Measurements from ENCODE around the gene NEGR1.
A peak's percentile ranks its signal among the peaks of the same experiment; 100 is the strongest.

The NEGR1 gene

GRCh38 chr1:72117621-72118020, 164.7 kb downstream of the NEGR1 start:
- no peak for DNase-seq (ENCODE audit: low spot score)

GRCh38 chr1:72115290-72115689, 167.0 kb downstream of the NEGR1 start:
- DNase-seq (ENCODE audit: low spot score): no peak

- DNase-seq (ENCODE audit: low spot score): no peak
These were observed 170.7 kb downstream of the NEGR1 start for GRCh38 chr1:72111662-72112061.

DNA sequence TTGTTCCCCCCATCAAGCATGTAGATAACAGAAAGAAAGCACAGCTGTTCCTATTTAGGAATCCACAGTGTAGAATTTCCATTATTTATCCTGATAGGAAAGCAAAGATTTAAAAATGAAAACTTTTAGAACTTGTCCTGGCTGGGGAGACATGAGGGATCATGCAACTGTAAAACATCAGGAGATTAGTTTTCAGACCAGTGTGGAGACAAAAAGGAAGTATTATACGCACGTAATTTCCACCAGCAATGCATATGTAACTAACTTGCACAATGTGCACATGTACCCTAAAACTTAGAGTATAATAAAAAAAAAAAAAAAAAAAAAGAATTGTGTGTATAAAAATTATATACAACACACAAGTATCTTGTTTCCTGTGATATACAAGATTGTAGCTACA, 172.4 kb downstream of the NEGR1 start:
- no peak for DNase-seq (ENCODE audit: low spot score)

GRCh38 chr1:72105201-72105600, 177.1 kb downstream of the NEGR1 start:
- DNase-seq (ENCODE audit: low spot score): no peak

DNA sequence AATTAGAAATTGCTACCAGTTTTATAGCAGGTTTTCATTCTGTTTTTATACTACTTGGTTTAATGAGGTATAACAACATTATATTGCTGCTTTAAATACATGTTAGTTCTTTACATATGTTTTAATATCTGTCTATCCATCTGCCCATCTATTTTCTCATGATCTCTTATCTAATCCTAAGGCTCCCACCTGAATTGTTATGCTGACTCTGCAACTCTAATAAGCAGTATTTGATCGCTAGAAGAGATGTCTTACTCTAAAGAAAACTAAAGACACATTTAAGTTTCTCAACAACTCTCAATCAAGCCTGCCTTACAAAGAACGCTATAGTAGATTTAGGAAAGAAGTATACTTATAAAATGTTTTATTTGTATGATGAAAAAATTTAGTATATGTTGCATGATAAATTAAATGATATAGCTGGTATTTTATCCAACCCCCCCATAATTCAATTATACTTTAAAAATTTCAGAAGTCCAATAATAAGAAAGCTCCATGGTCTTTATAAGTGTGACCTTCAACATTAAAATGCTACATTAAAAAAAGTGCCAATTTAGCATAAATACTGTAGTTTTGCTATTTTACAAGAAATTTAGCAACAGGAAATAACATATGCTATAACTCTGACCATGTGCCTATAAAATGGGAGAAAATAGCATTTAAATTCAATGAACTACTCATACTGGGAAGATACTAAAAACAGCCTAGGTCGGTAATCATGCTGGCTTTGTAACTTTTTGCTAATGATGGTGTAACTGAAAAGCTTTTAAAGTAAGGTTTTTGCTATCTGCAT, 180.3 kb downstream of the NEGR1 start:
- DNase-seq (ENCODE audit: low spot score): no peak

GRCh38 chr1:72100771-72101170, 181.6 kb downstream of the NEGR1 start:
- no peak for DNase-seq (ENCODE audit: low spot score)

DNA sequence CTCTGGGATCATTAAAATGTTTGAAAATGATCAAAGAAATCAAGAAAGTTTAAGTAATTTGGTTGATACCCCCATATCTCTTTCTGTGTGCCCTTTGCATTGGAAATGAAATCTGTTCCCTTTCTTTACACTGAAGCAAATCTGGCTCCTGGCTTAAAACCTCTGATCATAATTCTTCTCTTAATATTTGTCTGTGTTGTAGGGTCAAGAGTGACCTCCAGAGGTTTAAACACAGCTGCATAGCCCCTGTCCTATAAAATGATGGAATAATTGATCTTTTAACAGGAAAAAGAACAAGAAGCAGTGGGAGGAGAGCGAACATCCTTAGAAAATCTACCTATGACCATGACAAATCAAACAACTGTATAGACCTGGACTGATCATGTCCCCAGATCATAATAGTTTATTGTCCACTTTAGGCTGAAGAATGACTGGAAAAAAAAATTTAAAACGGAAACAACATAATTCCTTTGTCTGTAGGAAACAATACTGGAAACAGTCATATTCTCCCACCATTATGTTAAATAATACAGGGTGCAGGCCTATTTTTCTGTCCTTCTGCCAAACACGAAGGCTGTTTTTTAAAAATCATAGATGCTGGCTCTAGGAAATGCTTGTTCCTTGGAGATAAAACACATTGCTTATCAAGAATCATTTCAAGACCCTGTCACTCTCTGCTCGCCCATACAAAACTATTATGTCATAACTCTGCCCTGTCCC, 184.3 kb downstream of the NEGR1 start:
- DNase-seq (ENCODE audit: low spot score): no peak

DNA sequence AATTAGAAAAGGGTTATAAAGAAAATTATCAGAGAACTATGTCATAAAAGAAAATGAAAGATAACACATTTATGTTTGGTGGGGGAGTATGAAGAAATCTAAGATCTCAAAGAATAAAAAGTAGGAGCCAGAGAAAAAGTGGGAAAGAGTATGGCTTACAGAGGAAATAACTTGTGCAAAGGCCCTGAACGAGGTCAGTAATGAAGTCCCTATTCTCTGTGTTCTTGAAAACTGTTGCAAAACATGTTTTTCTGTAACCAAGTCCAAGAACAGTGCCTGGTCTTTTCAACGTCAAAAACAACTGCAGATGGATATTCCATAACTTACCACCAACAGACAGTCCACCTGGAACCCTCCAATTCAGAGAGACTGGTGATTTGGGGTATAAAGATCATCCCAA, 188.1 kb downstream of the NEGR1 start:
- no peak for DNase-seq (ENCODE audit: low spot score)

GRCh38 chr1:72086394-72086793, 195.9 kb downstream of the NEGR1 start:
- no peak for DNase-seq (ENCODE audit: low spot score)

- no peak for DNase-seq (ENCODE audit: low spot score)
These were observed 206.9 kb downstream of the NEGR1 start for GRCh38 chr1:72075425-72075824.

DNA sequence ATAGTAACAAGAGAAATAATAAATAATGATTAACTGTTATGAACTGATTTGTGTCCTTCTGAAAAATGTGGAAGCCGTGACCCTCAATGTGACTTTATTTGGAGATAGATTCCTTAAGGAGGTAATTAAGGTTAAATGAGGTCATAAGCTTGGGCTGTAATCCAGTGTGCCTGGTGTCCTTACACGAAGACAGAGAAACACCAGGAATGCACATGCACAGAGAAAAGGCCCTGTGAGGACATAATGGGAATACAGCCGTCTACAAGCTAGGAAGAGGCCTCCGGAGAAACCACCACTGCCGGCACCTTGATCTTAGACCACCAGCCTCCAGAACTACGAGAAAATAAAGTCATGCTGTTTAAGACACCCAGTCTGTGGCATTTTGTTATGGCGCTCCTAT, 215.9 kb downstream of the NEGR1 start:
- no peak for DNase-seq (ENCODE audit: low spot score)

- DNase-seq (ENCODE audit: low spot score): no peak
These were observed 217.9 kb downstream of the NEGR1 start for GRCh38 chr1:72064196-72065075.

- DNase-seq (ENCODE audit: low spot score): peak; percentile 1
These were observed 218.8 kb downstream of the NEGR1 start for GRCh38 chr1:72063364-72064044.

DNA sequence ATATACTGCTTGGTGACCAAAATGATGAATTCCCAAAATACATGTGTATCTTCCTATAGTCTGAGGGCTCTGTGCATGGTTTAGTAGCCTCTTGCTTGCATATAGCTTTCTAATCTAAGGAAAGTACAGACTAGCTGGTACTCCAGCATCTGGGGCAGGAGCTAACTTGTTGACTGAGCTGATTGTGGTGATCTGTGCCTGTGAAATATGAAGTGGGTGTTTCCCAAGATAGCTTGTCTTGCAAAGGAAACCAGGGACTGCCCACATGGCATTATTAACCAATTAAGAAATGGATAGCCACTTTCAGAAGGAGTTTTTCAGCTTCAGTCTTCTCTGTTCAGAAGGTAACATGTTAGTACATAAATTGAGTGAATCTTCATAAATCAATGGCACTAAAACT, 219.8 kb downstream of the NEGR1 start:
- DNase-seq (ENCODE audit: low spot score): no peak

GRCh38 chr1:72060466-72061245, 221.7 kb downstream of the NEGR1 start:
- DNase-seq (ENCODE audit: low spot score): no peak

GRCh38 chr1:72056516-72056915, 225.8 kb downstream of the NEGR1 start:
- no peak for DNase-seq (ENCODE audit: low spot score)

GRCh38 chr1:72051538-72051937, 230.8 kb downstream of the NEGR1 start:
- no peak for DNase-seq (ENCODE audit: low spot score)

DNA sequence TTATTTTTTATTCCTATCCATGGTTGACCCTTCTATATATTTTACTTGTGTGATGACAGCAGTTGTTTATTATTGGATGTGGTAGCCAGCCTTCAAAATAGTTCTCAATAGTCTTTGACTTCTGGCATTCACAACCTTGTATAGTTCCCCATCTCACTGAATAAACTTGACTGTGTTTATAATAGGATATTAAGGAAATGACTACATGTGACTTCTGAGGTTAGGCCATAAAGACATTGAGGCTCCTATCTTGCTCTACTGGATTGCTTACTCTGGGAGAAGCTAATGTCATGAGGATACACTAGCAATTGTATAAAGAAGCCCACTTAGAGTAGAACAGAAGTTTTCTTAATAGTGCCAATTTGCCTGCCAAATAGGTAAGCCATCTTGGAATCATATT, 231.8 kb downstream of the NEGR1 start:
- no peak for DNase-seq (ENCODE audit: low spot score)

DNA sequence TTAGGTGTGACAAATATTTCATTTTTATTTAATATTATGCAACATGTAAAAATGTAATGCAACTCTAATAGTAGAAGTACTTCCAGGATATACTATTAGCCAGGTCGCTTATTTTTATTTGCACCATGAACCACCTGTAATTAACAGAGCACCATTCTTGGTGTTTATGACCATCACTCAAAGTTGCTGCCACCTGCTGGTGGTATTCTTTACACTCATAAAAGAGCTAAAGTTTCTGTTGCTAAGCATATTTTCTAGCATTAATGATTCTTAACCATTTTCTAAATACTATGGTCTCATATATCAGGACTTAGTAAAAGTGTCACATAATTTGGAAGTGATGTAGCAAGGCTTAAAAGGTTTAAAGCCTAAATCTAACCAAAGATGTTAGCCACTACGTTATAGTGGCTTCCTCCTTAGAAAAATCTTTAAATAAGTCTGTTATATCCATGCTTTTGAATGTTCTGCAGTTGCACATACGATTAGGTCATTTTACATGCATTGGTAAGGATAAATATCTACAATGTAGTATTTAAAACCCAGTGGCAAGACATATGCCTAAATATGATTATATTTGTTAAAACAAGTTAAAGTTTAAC, 244.5 kb downstream of the NEGR1 start:
- peak; percentile 61 for DNase-seq (ENCODE audit: low spot score)

- no peak for DNase-seq (ENCODE audit: low spot score)
These were observed 247.5 kb downstream of the NEGR1 start for GRCh38 chr1:72034827-72035226.
